Prostate gland (tissue), 2 donors: Measurements from ENCODE around the gene LOX. TPM values are rescaled to one million over a fixed set of nuclear protein-coding genes. Genes with fewer than 3 reads are reported as not detected.

Experiments used
- DNase-seq: peaks from one replicate; pipeline ENCODE4 v3.0.0-alpha.2; 2019; ENCODE audit warnings: low spot score
- H3K27ac ChIP-seq, 2 donors: fragments of 200-600 bp; sonication (generic); 2 replicates each; pipeline ENCODE4 v1.5.1; 2017 to 2019
- H3K27me3 ChIP-seq: fragments of 200-600 bp; sonication (generic); replicated peaks from 2 replicates; pipeline ENCODE4 v1.5.1; 2019; ENCODE audit not compliant: insufficient read depth
- H3K36me3 ChIP-seq, 2 donors: fragments of 200-600 bp; sonication (generic); 1 replicate in 1 of 2; 2 replicates in 1 of 2; pipeline versions ENCODE4 v1.5.1 to v1.8.1; 2017 to 2019
- H3K4me1 ChIP-seq: fragments of 200-600 bp; sonication (generic); replicated peaks from 2 replicates; pipeline ENCODE4 v1.5.1; 2019
- H3K4me3 ChIP-seq, 2 donors: fragments of 200-600 bp; sonication (generic); 2 replicates each; pipeline ENCODE4 v1.5.1; 2017 to 2019
- H3K9me3 ChIP-seq: fragments of 200-600 bp; sonication (generic); 2 replicates; pipeline ENCODE4 v1.5.1; 2017
- POLR2A ChIP-seq: fragments of 450-650 bp; IDR thresholded peaks from one replicate; pipeline ENCODE4 v1.6.1; 2016; ENCODE audit warnings: antibody characterized with exemption, mild to moderate bottlenecking
- POLR2AphosphoS5 ChIP-seq: sonication (generic); formaldehyde crosslinking; IDR thresholded peaks from one replicate; pipeline ENCODE4 v1.6.1; 2017; ENCODE audit warnings: antibody characterized with exemption
- WGBS: methylation state at CpG from one replicate; pipeline ENCODE4 v1.1.5; 2018; 5-methylcytosine and 5-hydroxymethylcytosine counted together
- intact Hi-C: fragments of 100-400 bp; cut with DNase I; formaldehyde crosslinking; loops from one replicate; pipeline ENCODE4 v1.14.2; 2022
- total RNA-seq, 2 donors: library from RNA; depleted of rRNA; stranded (reverse); fragments of >200 nt; gene quantifications; one replicate each; pipeline ENCODE4 v1.1.0, GENCODE V29; 2016
- TF ChIP-seq, protein P1 (sequence below), 4 experiments: fragments of 200-600 bp in 2 of 4; fragments of 450-650 bp in 2 of 4; sonication (generic) in 2 of 4; IDR thresholded peaks; 1 replicate in 3 of 4; 2 replicates in 1 of 4; pipeline ENCODE4 v1.5.1; 2016 to 2019; ENCODE audit warnings: antibody characterized with exemption in 4 of 4, mild to moderate bottlenecking in 2 of 4, moderate library complexity in 2 of 4

LOX gene
- total RNA-seq, 2 donors from 2014 or later, result 2.8 to 9.1 TPM

DNA sequence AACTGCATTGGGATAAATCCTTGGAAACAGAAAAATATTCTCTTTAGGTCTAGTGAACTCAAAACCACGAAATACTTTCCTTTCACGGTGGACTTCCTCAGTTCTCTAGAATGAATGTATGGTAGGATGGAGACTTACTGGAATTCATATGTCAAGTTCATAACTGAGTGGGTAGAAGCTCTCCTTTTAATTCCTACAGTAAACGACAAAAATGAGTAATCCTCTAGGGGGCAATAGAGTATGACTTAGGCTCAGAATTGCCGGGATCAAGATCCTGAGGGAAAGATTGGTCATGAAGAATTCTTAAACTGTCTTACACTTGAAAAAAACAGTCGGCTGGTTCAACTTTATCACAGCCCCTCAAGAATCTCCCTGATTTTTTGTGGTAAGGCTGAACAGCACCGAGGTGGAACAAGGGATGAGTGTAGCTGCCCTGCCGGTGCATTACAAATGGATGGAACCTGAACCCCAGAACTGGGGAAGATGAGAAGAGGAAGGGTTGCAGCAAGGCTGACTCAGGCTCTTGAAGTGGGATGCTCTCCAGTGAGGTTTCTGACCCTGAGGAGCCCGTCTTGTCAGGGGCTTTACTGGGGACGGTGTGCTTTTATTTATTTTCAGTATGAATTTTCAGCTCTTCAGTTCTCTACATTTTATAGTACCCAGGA is 14.0 kb upstream of the LOX start:
- H3K9me3 ChIP-seq, result no peaks in the 10 kb centered on the region
- no peaks in the 10 kb centered on the region for H3K4me1 ChIP-seq
- no peak overlapping the region for H3K27ac ChIP-seq
- H3K36me3 ChIP-seq, result no peaks in the 10 kb centered on the region
- TF ChIP-seq, protein P1, sequence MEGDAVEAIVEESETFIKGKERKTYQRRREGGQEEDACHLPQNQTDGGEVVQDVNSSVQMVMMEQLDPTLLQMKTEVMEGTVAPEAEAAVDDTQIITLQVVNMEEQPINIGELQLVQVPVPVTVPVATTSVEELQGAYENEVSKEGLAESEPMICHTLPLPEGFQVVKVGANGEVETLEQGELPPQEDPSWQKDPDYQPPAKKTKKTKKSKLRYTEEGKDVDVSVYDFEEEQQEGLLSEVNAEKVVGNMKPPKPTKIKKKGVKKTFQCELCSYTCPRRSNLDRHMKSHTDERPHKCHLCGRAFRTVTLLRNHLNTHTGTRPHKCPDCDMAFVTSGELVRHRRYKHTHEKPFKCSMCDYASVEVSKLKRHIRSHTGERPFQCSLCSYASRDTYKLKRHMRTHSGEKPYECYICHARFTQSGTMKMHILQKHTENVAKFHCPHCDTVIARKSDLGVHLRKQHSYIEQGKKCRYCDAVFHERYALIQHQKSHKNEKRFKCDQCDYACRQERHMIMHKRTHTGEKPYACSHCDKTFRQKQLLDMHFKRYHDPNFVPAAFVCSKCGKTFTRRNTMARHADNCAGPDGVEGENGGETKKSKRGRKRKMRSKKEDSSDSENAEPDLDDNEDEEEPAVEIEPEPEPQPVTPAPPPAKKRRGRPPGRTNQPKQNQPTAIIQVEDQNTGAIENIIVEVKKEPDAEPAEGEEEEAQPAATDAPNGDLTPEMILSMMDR (IDR thresholded peaks at IDR 0.05), result peak in 3 of 4 experiments; percentile 39 to 54 (median 42)
- TF ChIP-seq POLR2AphosphoS5 (no peak), POLR2A (no peak)
- intact Hi-C loops, result loop anchor here (5.0 kb wide), 1 partner anchor 65 kb away; no protein-coding TSS in a partner anchor
- no peaks in the 10 kb centered on the region for H3K27me3 ChIP-seq
- DNase-seq, result no peak
- H3K4me3 ChIP-seq, result no peak overlapping the region
- WGBS, result 44% methylated on average over 9 of the region's 9 CpGs

DNA sequence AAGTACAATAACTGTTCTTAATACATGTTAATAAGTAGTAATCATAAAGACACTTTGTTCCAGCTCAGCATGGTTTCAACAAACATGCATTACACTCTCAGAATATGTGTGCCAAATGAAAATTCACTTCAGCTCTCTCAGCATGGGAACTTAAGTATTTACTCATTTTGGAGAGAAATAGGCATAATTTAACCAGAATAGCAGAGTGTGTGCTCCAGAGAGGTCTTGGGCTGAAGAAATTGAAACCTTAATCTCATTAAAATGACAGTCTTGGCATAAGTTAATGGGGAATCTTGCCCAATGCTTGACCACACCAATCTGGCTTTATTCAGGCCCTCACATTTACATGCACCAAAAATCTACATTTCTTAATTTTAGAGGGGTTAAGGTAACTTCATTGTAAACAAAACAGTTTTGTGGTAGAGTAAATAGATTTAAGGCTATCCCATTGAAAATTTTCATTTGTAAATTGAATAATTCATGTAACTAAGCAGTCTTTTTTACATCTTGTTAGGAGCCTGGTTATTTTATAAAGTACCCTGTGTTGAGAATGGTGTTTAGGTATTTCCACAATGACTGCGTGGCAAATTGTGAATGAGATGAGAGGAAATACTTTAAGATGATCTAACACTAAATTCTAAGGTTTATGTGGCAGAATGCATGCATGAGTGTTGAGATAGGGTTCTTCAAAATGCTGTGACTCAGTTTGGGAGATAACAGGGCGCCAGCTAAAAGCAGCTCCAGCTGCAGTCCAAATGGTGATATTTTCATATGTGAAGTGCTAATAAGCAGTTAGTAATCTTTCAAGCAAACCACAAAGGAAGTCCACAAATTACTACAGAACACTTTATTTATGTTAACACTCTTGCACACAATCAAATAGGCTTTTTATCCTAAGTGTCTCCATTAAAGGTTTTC is 11.3 kb upstream of the LOX start:
- no peak for TF ChIP-seq POLR2A
- TF ChIP-seq, protein P1 (IDR thresholded peaks at IDR 0.05), result no peak
- no peak for TF ChIP-seq POLR2AphosphoS5
- no peaks in the 10 kb centered on the region for H3K27me3 ChIP-seq
- no peak overlapping the region for H3K27ac ChIP-seq
- no peak for DNase-seq
- H3K4me1 ChIP-seq, result no peaks in the 10 kb centered on the region
- H3K9me3 ChIP-seq, result no peaks in the 10 kb centered on the region
- WGBS, result 75% methylated on average over 2 of the region's 2 CpGs
- intact Hi-C loops, result loop anchor here (5.0 kb wide), 1 partner anchor 68 kb away; no protein-coding TSS in a partner anchor
- no peaks in the 10 kb centered on the region for H3K36me3 ChIP-seq
- no peak overlapping the region for H3K4me3 ChIP-seq

DNA sequence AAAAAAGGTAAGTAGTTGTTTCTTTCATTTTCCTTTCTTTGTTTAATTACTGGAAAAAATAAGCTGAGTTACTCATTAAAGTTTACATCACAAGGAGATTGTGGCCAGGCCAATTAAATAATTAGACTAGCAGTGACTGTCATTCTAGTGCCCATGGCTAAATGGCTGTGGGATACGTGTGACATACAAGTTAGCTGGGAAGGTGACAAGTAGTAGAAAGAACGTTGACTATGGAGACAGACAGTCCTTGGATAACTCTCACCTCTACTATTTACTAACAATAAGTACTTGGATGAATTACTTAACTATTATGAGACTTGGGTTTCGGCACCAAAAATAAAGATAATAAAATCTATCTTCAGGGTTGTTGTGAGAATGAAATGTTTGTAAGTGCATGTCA is 7.0 kb upstream of the LOX start:
- intact Hi-C loops, result no loop called here
- no peak for DNase-seq
- H3K27me3 ChIP-seq, result no peaks in the 10 kb centered on the region
- H3K4me1 ChIP-seq, result no peaks in the 10 kb centered on the region
- TF ChIP-seq POLR2AphosphoS5, result no peak
- H3K9me3 ChIP-seq, result no peaks in the 10 kb centered on the region
- WGBS, result 55% methylated on average over 3 of the region's 3 CpGs
- H3K36me3 ChIP-seq, result no peaks in the 10 kb centered on the region
- no peak overlapping the region for H3K27ac ChIP-seq
- no peak overlapping the region for H3K4me3 ChIP-seq

DNA sequence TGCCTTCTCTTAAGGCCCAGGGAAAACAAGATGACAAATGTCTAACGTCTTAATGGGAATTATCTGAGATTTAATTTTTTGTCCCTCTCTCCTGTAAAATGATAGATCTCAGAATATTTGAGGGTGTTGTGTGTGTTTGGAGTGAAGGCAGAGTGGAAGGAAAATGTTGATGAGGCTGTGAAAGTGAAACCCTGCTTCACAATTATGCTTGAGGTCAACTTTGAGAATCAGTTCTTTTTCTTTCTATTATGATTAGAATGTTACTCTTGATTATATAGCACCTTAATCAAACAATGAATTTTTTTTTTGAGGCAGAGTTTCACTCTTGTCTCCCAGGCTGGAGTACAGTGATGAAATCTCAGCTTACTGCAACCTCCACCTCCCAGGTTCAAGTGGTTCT is 5.5 kb upstream of the LOX start:
- H3K27me3 ChIP-seq, result no peaks in the 10 kb centered on the region
- no peaks in the 10 kb centered on the region for H3K9me3 ChIP-seq
- no peak overlapping the region for H3K27ac ChIP-seq
- no peaks in the 10 kb centered on the region for H3K36me3 ChIP-seq
- TF ChIP-seq, protein P1 (IDR thresholded peaks at IDR 0.05), result no peak
- no peak for TF ChIP-seq POLR2AphosphoS5
- no peak for TF ChIP-seq POLR2A
- no peak overlapping the region for H3K4me3 ChIP-seq
- 88% methylated on average over 1 of the region's 1 CpG for WGBS
- intact Hi-C loops, result no loop called here
- no peak for DNase-seq
- no peaks in the 10 kb centered on the region for H3K4me1 ChIP-seq

DNA sequence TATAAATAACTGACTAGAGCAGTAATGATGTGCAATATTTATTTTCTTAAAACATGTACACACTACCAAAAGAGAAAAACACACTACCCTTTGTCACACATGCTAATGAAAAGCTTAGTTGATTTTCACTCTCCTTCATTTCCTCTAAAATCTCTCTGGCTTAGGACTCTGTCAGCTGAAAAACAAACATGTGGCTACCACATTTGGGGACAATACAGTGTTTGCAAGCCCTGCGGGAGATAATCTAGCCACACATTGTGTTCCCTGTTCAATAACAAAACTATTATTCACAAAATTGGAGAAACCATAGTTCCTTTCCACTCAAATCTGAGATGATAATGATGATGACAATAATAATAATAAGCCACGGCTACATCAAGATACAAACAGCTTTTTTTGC is 3.5 kb upstream of the LOX start:
- H3K4me1 ChIP-seq, result no peaks in the 10 kb centered on the region
- TF ChIP-seq POLR2A, result no peak
- TF ChIP-seq, protein P1 (IDR thresholded peaks at IDR 0.05), result no peak
- H3K27me3 ChIP-seq, result no peaks in the 10 kb centered on the region
- no peaks in the 10 kb centered on the region for H3K9me3 ChIP-seq
- 78% methylated on average over 2 of the region's 2 CpGs for WGBS
- no peaks in the 10 kb centered on the region for H3K36me3 ChIP-seq
- H3K4me3 ChIP-seq, result no peak overlapping the region
- H3K27ac ChIP-seq, result no peak overlapping the region
- intact Hi-C loops, result no loop called here
- no peak for DNase-seq
